ENCODE data around the gene SLC2A5.

The SLC2A5 gene

DNA sequence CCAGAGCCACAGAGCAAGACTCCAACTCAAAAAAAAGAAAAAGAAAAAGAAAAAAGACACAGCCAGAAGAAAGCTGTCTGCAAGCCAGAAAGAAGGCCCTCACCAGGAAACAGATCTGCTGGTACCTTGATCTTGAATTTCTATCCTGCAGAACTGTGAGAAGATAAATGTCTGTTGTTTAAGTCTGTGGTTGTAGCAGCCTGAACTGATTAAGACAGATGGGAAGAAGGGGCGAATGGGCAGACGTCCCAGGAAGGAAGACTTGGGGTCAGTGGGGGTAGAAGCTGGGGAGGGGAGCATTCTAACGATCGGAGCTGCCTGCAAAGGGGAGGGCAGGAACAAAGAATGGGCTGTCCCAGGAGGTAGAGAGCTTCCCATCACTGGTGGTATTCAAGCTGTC is 49.5 kb downstream of the SLC2A5 start:
- TF ChIP-seq, protein P1, sequence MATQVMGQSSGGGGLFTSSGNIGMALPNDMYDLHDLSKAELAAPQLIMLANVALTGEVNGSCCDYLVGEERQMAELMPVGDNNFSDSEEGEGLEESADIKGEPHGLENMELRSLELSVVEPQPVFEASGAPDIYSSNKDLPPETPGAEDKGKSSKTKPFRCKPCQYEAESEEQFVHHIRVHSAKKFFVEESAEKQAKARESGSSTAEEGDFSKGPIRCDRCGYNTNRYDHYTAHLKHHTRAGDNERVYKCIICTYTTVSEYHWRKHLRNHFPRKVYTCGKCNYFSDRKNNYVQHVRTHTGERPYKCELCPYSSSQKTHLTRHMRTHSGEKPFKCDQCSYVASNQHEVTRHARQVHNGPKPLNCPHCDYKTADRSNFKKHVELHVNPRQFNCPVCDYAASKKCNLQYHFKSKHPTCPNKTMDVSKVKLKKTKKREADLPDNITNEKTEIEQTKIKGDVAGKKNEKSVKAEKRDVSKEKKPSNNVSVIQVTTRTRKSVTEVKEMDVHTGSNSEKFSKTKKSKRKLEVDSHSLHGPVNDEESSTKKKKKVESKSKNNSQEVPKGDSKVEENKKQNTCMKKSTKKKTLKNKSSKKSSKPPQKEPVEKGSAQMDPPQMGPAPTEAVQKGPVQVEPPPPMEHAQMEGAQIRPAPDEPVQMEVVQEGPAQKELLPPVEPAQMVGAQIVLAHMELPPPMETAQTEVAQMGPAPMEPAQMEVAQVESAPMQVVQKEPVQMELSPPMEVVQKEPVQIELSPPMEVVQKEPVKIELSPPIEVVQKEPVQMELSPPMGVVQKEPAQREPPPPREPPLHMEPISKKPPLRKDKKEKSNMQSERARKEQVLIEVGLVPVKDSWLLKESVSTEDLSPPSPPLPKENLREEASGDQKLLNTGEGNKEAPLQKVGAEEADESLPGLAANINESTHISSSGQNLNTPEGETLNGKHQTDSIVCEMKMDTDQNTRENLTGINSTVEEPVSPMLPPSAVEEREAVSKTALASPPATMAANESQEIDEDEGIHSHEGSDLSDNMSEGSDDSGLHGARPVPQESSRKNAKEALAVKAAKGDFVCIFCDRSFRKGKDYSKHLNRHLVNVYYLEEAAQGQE (IDR thresholded peaks at IDR 0.05; ENCODE audit: low read depth), result no peak
- TF ChIP-seq TAF1 (IDR thresholded peaks at IDR 0.05; ENCODE audit: low read depth) (no peak), YY1 (IDR thresholded peaks at IDR 0.05; ENCODE audit: low read depth) (no peak), CEBPB (IDR thresholded peaks at IDR 0.05) (no peak), TEAD4 (IDR thresholded peaks at IDR 0.05) (no peak), ZBTB7A (IDR thresholded peaks at IDR 0.05; ENCODE audit: low read depth) (no peak)

DNA sequence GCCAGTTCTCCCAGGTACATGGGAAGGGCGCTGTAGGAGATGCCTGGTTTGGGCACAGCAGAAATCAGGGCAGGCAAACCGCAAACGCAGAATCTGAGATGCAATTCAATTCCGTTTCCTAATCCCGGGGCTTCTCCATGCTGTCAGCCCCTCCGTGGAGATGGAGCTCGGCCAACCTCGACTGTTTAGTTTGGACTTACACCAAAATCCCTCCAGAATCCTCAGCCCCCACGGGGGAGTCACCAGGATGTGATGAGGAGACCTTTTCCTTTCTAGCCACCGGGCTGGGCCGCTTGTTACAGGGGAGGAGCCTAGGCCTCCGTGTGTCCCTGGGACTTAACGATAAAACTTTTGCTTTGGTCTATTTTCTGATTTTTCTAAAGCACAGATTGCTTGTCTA is 51.1 kb downstream of the SLC2A5 start:
- no peak for TF ChIP-seq CEBPB (IDR thresholded peaks at IDR 0.05)

DNA sequence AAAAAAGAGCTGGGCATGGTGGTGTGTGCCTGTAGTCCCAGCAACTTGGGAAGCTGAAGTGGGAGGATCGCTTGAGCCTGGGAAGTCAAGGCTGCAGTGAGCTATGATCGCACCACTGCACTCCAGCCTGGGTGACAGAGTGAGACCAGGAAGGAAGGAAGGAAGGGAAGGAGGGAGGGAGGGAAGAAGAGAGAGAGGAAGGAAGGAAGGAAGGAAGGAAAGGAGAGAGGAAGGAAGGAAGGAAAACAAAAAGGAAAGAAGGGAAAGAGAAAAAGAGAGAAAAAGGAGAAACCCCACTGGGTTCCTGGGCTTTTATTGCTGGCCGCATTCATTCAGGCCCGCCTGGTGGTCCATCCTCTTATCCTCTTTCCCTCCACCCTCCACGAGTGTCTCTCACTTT is 53.0 kb downstream of the SLC2A5 start:
- TF ChIP-seq, protein P1 (IDR thresholded peaks at IDR 0.05; ENCODE audit: low read depth), result no peak
- no peak for TF ChIP-seq CEBPB (IDR thresholded peaks at IDR 0.05)
- no peak for TF ChIP-seq TCF12 (IDR thresholded peaks at IDR 0.05; ENCODE audit: low read depth)
- TF ChIP-seq, protein P2, sequence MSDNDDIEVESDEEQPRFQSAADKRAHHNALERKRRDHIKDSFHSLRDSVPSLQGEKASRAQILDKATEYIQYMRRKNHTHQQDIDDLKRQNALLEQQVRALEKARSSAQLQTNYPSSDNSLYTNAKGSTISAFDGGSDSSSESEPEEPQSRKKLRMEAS (IDR thresholded peaks at IDR 0.05), result no peak
- TF ChIP-seq NFIC (IDR thresholded peaks at IDR 0.05), result no peak
- no peak for TF ChIP-seq CREB1 (IDR thresholded peaks at IDR 0.05; ENCODE audit: low read depth)
- TF ChIP-seq, protein P3, sequence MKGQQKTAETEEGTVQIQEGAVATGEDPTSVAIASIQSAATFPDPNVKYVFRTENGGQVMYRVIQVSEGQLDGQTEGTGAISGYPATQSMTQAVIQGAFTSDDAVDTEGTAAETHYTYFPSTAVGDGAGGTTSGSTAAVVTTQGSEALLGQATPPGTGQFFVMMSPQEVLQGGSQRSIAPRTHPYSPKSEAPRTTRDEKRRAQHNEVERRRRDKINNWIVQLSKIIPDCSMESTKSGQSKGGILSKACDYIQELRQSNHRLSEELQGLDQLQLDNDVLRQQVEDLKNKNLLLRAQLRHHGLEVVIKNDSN (IDR thresholded peaks at IDR 0.05), result no peak
- TF ChIP-seq YY1 (IDR thresholded peaks at IDR 0.05; ENCODE audit: low read depth), result no peak
- TF ChIP-seq EP300 (IDR thresholded peaks at IDR 0.05; ENCODE audit: borderline replicate concordance), result no peak
- no peak for TF ChIP-seq RAD21 (IDR thresholded peaks at IDR 0.05; ENCODE audit: low read depth)
- TF ChIP-seq FOXM1 (IDR thresholded peaks at IDR 0.05; ENCODE audit: borderline replicate concordance, low read depth), result no peak
- no peak for TF ChIP-seq TAF1 (IDR thresholded peaks at IDR 0.05; ENCODE audit: low read depth)
- TF ChIP-seq EGR1 (IDR thresholded peaks at IDR 0.05), result no peak
- TF ChIP-seq ZBTB7A (IDR thresholded peaks at IDR 0.05; ENCODE audit: low read depth), result no peak
- TF ChIP-seq TEAD4 (IDR thresholded peaks at IDR 0.05), result no peak

DNA sequence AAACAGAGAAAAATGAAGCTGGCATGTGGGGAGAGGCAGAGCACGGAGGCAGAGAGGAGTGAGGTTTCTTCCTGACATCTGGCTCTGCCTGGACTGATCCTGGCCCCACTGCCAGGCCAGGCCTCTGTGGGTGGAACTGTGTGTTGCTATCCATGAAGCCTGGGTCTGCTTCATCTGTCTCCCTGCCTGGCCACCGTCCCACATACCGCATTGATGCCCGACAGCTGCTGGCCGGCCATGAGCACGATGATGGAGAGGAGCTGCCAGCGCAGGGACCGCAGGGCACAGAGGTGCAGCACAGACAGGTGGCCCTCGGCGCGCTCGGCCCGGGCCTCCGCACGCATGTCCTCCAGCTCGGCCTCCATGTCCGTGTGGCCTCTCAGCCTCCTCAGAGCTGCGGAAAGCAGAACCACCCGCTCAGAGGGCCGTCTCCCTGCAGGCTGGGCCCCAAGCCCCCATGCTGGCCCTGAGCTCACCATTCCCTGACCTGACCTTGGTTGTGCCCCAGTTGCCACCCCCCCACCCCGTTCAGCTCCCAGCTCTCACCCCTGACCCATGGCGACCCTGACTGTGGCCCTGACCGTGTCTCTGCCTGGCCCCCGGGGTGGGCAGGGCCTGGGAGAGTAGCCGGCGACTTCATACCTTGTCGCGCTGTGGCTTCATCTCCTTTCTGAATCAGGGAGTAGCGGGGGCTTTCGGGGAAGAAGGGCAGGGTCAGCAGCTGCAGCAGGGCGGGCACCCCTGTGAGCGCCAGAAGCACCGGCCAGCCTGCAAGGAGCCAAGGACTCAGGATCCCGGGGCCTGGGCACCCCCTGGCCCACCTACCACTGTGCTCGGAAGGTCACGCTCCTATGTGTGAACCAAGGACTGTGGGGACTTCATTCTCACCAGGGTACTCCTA is 54.7 kb downstream of the SLC2A5 start:
- TF ChIP-seq, protein P2 (IDR thresholded peaks at IDR 0.05), result no peak
- TF ChIP-seq TEAD4 (IDR thresholded peaks at IDR 0.05) (no peak), NFIC (IDR thresholded peaks at IDR 0.05) (no peak), TCF12 (IDR thresholded peaks at IDR 0.05; ENCODE audit: low read depth) (no peak), FOXM1 (IDR thresholded peaks at IDR 0.05; ENCODE audit: borderline replicate concordance, low read depth) (no peak), ZBTB7A (IDR thresholded peaks at IDR 0.05; ENCODE audit: low read depth) (no peak), EGR1 (IDR thresholded peaks at IDR 0.05) (no peak), RAD21 (IDR thresholded peaks at IDR 0.05; ENCODE audit: low read depth) (no peak), YY1 (IDR thresholded peaks at IDR 0.05; ENCODE audit: low read depth) (no peak), CREB1 (IDR thresholded peaks at IDR 0.05; ENCODE audit: low read depth) (no peak)

DNA sequence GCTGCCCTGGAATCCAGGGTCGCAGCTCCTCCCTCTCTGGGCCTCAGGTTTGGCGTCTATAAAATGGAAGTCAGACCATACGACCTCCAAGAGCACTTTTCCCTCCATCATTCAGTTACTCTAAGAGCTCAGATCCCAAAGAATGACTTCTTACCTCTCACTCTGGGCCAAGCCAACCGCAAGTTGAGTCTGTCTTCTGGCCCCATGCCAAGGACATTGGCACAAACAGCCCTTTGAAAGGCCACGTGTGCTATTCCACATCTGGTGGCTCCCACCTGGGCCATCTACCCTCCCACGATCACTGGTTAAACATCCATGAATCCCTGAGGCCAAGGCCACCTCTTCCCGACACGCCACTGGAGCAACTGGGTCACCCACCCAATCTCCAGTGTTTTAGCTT is 55.6 kb downstream of the SLC2A5 start:
- no peak for TF ChIP-seq YY1 (IDR thresholded peaks at IDR 0.05; ENCODE audit: low read depth)
- no peak for TF ChIP-seq TAF1 (IDR thresholded peaks at IDR 0.05; ENCODE audit: low read depth)
- TF ChIP-seq TEAD4 (IDR thresholded peaks at IDR 0.05), result no peak
- TF ChIP-seq CEBPB (IDR thresholded peaks at IDR 0.05), result no peak
- TF ChIP-seq CREB1 (IDR thresholded peaks at IDR 0.05; ENCODE audit: low read depth), result no peak
- TF ChIP-seq RAD21 (IDR thresholded peaks at IDR 0.05; ENCODE audit: low read depth), result no peak
- TF ChIP-seq ZBTB7A (IDR thresholded peaks at IDR 0.05; ENCODE audit: low read depth), result no peak
- no peak for TF ChIP-seq NFIC (IDR thresholded peaks at IDR 0.05)
- TF ChIP-seq, protein P1 (IDR thresholded peaks at IDR 0.05; ENCODE audit: low read depth), result no peak
- no peak for TF ChIP-seq FOXM1 (IDR thresholded peaks at IDR 0.05; ENCODE audit: borderline replicate concordance, low read depth)
- TF ChIP-seq, protein P3 (IDR thresholded peaks at IDR 0.05), result no peak
- no peak for TF ChIP-seq TCF12 (IDR thresholded peaks at IDR 0.05; ENCODE audit: low read depth)

Measured in Ishikawa (cell line).